ENCODE data around the gene KCNJ12.
"Not testable (repeated sequence)": the region's sequence is repeated elsewhere in the genome, so short reads cannot be mapped to it uniquely, and the experiment has no call there.

Gene KCNJ12

GRCh38 chr17:21404956-21405731, 29.0 kb downstream of the KCNJ12 start:
- not testable (repeated sequence) for H3K9me3 Mint-ChIP-seq; H3K36me3 Mint-ChIP-seq (ENCODE audit: insufficient read depth); DNase-seq; H3K27ac Mint-ChIP-seq; ATAC-seq (replicated peaks); H3K27me3 Mint-ChIP-seq; H3K4me3 Mint-ChIP-seq; H3K4me1 Mint-ChIP-seq (ENCODE audit: low read depth in 2 of 2)

DNA sequence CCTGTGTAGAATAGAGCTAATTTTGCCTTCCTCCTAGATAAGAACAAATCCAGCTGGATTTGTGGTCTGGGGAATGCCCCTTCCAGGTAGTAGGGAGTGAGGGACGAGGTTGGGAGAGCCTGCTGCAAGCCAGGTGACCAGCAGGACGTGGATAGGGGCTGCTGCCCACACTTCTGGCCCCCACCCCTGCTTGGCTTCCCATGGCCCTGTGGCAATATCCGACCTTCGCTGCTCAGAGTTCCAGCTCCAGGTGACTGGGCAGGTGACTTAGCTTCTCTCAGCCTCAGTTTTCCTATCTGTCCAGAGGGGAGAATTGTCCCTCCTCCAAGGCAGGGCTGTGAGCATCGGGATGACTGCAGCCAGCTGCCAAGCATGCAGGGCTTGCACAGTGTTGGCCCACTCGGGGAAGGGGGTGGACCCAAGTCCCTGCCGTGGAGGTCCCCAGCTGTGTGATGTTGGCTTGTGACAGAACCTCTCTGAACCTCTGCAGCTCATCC, 29.8 kb downstream of the KCNJ12 start:
- not testable (repeated sequence) for ATAC-seq (replicated peaks); DNase-seq; H3K9me3 Mint-ChIP-seq; H3K27me3 Mint-ChIP-seq; H3K4me1 Mint-ChIP-seq (ENCODE audit: low read depth in 2 of 2); H3K36me3 Mint-ChIP-seq (ENCODE audit: insufficient read depth); H3K4me3 Mint-ChIP-seq; H3K27ac Mint-ChIP-seq

- H3K27me3 Mint-ChIP-seq; H3K9me3 Mint-ChIP-seq; H3K4me3 Mint-ChIP-seq; H3K36me3 Mint-ChIP-seq (ENCODE audit: insufficient read depth); DNase-seq; H3K27ac Mint-ChIP-seq; ATAC-seq (replicated peaks); H3K4me1 Mint-ChIP-seq (ENCODE audit: low read depth in 2 of 2): not testable (repeated sequence)
These were observed 30.7 kb downstream of the KCNJ12 start for GRCh38 chr17:21406616-21407404.

DNA sequence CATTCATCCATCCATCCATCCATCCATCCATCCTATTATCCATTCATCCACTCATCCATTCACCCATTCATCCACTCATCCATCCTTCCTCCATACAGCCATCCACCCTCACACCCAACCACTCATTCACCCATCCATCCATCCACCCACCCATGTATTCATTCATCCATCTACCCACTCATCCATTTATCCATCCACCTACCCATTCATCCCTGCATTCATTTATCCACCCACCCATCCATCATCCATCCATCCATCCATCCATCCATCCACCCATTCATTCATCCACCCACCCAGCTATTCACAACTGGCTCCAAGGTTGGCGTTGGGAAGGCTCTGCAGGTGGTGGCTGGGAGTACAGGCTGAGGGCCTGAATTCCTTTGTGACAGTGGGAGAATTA, 31.6 kb downstream of the KCNJ12 start:
- ATAC-seq (replicated peaks): not testable (repeated sequence)

GRCh38 chr17:21408224-21408623, 32.1 kb downstream of the KCNJ12 start:
- not testable (repeated sequence) for H3K27me3 Mint-ChIP-seq; H3K4me3 Mint-ChIP-seq; H3K9me3 Mint-ChIP-seq; H3K27ac Mint-ChIP-seq; H3K36me3 Mint-ChIP-seq (ENCODE audit: insufficient read depth); H3K4me1 Mint-ChIP-seq (ENCODE audit: low read depth in 2 of 2); DNase-seq; ATAC-seq (replicated peaks)

More for the DNA sequence above, 31.6 kb downstream of the KCNJ12 start:
- not testable (repeated sequence) for H3K27me3 Mint-ChIP-seq; H3K36me3 Mint-ChIP-seq (ENCODE audit: insufficient read depth); H3K27ac Mint-ChIP-seq; H3K4me1 Mint-ChIP-seq (ENCODE audit: low read depth in 2 of 2); H3K9me3 Mint-ChIP-seq; H3K4me3 Mint-ChIP-seq; DNase-seq

GRCh38 chr17:21408766-21409300, 32.7 kb downstream of the KCNJ12 start:
- H3K4me1 Mint-ChIP-seq (ENCODE audit: low read depth in 2 of 2); H3K36me3 Mint-ChIP-seq (ENCODE audit: insufficient read depth); H3K4me3 Mint-ChIP-seq; H3K27me3 Mint-ChIP-seq; DNase-seq; H3K27ac Mint-ChIP-seq; ATAC-seq (replicated peaks); H3K9me3 Mint-ChIP-seq: not testable (repeated sequence)

DNA sequence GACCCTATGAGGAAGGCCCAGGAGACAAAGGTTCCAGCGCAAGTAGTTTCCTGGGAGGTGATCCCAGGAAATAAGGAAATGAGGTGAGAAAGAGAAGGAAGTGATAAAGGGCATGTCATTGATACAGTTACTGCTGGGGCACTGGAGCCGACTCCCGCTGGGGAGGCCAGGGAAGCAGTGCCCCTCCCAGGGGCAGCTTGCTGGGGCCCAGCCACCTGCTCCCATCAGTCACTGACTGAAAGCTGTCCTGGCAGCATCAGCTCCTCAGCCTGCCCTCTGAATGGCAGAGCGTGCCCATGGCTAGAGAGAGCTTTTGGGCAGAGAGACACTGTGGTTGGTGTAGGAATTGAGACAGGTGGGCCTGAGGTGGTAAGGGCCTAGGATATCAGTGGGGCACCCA, 33.2 kb downstream of the KCNJ12 start:
- not testable (repeated sequence) for H3K4me3 Mint-ChIP-seq; DNase-seq; H3K36me3 Mint-ChIP-seq (ENCODE audit: insufficient read depth); H3K27me3 Mint-ChIP-seq; H3K4me1 Mint-ChIP-seq (ENCODE audit: low read depth in 2 of 2); ATAC-seq (replicated peaks); H3K27ac Mint-ChIP-seq; H3K9me3 Mint-ChIP-seq

- not testable (repeated sequence) for ATAC-seq (replicated peaks); H3K4me3 Mint-ChIP-seq; H3K4me1 Mint-ChIP-seq (ENCODE audit: low read depth in 2 of 2); H3K27ac Mint-ChIP-seq; H3K36me3 Mint-ChIP-seq (ENCODE audit: insufficient read depth); H3K9me3 Mint-ChIP-seq; H3K27me3 Mint-ChIP-seq; DNase-seq
These were observed 33.8 kb downstream of the KCNJ12 start for GRCh38 chr17:21409971-21410370.

- not testable (repeated sequence) for H3K36me3 Mint-ChIP-seq (ENCODE audit: insufficient read depth); H3K9me3 Mint-ChIP-seq; H3K4me1 Mint-ChIP-seq (ENCODE audit: low read depth in 2 of 2); ATAC-seq (replicated peaks); DNase-seq; H3K27me3 Mint-ChIP-seq; H3K4me3 Mint-ChIP-seq; H3K27ac Mint-ChIP-seq
These were observed 34.2 kb downstream of the KCNJ12 start for GRCh38 chr17:21410371-21410770.

GRCh38 chr17:21410906-21411678, 34.9 kb downstream of the KCNJ12 start:
- DNase-seq; H3K27ac Mint-ChIP-seq; ATAC-seq (replicated peaks); H3K9me3 Mint-ChIP-seq; H3K27me3 Mint-ChIP-seq; H3K4me1 Mint-ChIP-seq (ENCODE audit: low read depth in 2 of 2); H3K4me3 Mint-ChIP-seq; H3K36me3 Mint-ChIP-seq (ENCODE audit: insufficient read depth): not testable (repeated sequence)

DNA sequence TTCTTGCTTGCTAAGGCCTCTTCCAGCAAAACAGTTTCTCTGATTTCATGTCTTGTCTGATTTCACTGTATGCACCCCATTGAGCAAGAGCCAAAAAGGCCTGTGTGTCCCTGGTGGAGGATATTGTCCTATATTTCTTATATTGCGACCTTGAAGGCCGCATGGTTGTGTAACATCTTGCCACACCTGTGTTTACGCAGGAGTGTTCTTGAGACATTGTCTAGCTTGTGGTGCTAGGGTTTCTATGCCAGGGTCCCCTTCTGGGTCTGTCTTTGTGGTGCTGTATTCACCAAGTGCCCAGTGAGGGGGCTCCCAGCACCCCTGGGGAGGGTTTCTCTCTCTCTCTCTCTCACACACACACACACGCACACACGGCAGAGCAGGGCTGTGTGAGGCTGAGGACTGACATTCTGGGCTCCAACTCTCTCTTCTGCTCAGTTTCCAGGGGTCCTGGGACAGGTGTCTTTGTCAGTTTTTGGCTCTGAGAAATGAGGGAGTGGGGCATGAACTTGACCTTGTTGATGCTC, 35.6 kb downstream of the KCNJ12 start:
- not testable (repeated sequence) for H3K27ac Mint-ChIP-seq; H3K4me3 Mint-ChIP-seq; H3K9me3 Mint-ChIP-seq; H3K27me3 Mint-ChIP-seq; ATAC-seq (replicated peaks); H3K4me1 Mint-ChIP-seq (ENCODE audit: low read depth in 2 of 2); H3K36me3 Mint-ChIP-seq (ENCODE audit: insufficient read depth); DNase-seq

GRCh38 chr17:21412207-21412681, 36.1 kb downstream of the KCNJ12 start:
- H3K4me1 Mint-ChIP-seq (ENCODE audit: low read depth in 2 of 2); ATAC-seq (replicated peaks); H3K27me3 Mint-ChIP-seq: not testable (repeated sequence)

More at GRCh38 chr17:21412207-21412681, 36.1 kb downstream of the KCNJ12 start:
- DNase-seq; H3K27ac Mint-ChIP-seq; H3K9me3 Mint-ChIP-seq; H3K36me3 Mint-ChIP-seq (ENCODE audit: insufficient read depth); H3K4me3 Mint-ChIP-seq: not testable (repeated sequence)

Data from effector memory CD8-positive, alpha-beta T cell (primary cell).